Ammon's horn (tissue), 1 donor: Measurements from ENCODE around the gene FAAH.

Experiments used
- DNase-seq: peaks from one replicate; pipeline ENCODE4 v3.0.0-alpha.2; 2016; ENCODE audit warnings: low spot score

Gene FAAH

DNA sequence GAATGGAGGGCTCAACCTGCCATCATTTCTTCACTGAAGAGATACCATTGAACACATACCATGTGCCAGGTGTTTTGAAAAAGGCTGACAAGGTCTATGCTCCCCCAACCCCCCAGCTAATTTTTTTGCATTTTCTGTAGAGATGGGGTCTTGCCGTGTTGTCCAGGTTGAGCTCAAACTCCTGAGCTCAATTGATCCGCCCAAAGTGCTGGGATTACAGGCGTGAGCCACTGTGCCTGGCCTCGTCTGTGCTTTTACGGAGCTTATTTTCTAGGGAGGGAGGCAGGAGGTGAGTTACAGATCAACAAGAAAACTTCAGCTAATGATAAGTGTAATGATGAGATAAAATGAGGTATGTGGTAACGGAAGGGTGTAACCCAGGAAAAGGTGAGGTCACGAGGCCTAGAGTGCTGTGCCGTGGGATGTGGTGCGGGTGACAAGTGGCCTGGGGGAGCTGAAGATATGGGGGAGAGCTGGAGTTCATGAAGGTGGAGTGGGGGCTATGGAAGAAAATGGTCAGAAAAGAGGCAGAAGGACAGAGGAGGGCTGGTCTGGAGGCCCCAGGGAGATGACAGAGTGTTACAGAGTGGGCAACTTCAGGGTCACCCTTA is 28.2 kb downstream of the FAAH start:
- DNase-seq: no peak

DNA sequence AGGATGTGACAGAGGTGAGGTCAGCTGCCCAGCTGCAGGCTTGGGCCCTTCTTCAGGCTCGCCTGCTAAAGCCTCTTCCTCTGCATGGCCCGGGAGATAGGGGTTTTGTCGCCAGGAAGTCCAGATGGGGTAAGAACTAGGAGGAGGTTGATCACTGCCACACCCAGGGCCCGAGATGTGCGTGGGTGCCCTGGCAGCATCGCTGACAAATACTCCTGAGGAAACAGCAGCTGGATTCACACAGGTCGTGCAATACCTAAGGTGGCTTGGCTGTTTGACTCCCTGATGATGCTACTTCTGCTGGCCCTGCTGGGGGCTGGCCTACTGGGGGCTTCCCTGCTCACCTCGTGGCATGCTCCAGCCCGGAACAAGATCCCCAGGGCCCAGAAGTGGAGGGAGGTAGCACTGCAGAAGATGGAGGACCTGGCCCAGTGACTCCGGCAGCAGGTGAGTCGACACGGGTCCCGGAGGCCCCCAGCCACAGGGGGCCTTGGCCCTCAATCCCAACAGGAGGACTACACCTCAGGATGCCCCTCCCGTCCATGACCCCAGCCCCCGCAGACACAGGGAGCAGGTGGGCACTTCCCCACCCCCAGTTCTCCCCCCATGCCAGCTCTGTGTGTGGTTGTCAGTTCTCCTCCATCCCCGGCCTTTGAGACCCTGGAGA is 29.6 kb downstream of the FAAH start:
- no peak for DNase-seq

DNA sequence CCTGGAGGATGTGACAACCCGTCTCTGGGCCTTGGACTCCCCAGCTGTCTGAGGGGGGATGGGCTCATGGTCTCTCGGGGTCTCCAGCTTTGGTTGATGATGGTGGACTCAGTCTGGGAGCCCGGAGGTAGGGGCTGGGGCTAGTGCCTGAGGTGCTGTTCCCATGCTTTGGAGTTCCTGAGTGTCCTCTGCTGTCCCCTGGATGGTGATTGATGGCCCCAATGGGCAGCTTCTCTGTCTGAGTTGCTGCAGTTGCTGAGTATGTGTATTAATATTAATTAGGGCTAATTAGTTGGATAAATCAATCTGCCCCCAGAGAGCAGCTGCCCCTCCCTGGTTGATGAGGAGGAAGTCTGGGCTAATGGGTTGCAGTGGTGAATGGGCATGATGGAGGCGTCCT is 30.6 kb downstream of the FAAH start:
- DNase-seq: no peak

DNA sequence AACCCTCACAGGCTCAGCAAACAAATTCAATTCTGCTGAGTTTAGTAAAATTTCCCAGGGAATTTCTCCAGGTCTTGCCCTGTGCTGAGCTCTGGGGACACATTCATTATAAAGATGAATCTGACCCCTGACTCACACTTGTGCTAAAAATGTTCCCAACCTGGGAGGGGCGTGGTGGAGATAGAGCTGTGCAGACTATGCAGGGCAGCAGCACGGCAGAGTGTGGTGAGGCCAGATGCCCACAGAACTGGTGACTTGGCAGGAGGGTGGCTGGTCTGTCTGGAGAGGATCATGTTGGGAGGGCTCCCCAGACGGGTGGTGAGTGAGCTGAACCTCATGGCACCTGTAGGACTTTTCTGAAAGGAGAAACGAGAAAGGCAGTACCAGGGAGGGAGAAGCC is 31.6 kb downstream of the FAAH start:
- no peak for DNase-seq

DNA sequence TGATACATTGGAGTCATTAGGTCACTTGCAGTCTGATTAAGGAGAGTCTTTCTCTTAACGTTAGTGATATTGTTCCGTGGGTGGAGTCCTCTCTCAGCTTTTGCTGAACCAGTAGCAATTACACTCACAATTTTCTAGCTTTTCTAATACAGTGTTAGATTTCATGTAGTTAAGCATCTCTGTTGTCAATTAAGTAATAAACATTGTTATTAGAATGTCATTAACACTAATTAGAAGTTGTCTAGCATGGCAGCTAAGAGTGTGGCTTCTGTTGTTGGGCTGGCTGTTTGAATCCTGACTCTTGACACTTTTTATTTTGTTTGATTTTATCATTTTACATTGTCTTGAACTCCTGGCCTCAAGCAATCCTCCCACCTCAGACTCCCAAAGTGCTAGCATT is 33.4 kb downstream of the FAAH start:
- DNase-seq: no peak

DNA sequence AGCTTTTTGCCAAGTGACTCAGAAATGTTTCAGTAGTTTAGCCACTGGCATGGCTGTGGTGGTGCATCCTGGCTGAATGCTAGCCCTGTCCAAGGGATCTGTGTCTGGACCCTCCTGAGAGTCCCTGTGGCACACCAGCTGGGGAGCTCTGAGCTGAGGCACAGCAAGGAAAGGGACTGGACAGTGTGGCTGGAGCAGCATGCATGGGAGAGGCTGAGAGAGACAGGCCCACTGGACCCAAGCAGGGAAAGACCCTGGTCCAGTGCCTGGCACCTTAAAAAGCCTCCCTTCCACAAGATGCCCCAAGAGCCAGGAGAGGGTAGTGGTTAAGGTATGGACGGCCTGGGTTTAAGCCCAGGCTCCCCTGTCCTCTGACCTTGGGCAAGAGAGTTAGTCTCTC is 35.3 kb downstream of the FAAH start:
- no peak for DNase-seq

DNA sequence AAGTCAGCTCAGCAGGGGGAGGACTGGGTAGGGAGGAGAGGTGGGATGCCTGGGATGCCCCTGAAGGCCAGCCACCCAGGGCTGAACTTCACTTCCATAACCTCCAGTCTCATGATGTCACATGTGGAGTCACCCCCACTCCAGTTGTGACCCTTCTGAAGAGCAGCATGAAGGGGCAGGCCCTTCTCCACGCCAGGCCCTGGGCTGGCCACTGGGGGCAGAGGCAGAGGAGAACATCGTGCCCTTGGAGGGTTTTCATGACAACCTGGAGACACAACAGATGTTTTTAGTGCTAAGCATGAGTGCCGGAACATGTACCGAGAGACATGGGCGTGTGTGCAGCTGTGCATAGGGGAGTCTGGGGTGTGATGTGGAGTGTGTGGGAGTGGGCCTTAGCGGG is 37.6 kb downstream of the FAAH start:
- no peak for DNase-seq

DNA sequence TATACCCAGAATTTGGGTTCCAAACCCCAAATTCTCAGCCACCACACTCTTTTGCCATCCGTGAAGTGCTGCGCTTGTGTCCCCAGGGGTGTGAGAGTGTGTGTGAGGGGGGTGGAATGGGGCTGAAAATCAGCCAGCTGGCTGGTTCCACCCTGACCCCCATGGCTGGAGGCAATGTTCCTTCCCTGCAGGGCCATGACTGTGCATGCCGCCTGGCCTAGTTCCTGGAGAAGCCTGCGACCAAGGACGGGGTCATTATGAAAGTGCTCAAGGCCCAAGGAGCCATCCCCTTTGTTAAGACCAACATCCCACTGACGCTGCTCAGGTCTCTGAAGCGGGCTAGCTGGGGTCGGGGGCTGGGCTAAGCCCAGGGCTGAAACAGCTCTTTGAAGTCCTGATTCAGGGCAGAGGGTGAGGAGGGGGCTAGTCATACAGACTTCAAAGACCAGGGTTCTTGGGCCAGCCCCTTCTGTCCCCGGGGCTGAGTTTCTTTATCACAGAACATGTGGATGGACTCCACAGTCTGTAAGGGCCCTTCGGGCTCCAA is 38.7 kb downstream of the FAAH start:
- no peak for DNase-seq

DNA sequence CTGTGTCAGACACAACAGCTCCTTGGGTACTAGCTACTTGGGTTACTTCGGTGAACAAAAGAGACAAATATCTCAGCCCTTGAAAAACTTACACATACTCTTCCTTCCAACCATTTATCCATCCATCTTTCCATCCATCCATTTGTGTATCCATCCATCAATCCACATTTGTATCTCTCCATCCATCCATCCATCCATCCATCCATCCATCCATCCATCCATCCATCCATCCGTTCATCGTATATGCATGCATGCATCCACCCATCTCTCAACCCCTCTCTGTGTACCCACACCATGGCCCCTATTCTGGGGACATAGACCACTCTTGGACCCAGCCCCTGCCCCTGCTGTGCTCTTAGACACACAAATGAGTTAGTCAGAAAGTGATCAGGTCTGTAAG is 40.2 kb downstream of the FAAH start:
- DNase-seq: no peak

DNA sequence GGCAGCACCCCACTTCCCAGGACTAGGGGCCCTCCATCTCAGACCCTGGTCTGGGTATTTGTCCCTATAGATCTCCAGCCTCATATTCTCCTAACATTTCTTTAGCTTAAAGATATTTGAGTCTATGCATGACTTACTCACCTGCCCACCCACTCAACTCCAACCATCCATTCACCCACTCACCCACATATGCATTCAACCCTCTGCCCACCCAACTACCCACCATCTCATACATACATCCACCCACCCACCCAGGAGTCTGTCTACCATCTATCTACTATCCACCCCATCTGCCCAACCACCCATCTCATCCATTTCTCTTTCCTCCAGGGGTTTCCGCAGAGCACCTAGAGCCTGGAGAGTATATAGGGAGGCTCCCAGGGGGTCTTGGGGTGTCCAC is 42.7 kb downstream of the FAAH start:
- DNase-seq: no peak

DNA sequence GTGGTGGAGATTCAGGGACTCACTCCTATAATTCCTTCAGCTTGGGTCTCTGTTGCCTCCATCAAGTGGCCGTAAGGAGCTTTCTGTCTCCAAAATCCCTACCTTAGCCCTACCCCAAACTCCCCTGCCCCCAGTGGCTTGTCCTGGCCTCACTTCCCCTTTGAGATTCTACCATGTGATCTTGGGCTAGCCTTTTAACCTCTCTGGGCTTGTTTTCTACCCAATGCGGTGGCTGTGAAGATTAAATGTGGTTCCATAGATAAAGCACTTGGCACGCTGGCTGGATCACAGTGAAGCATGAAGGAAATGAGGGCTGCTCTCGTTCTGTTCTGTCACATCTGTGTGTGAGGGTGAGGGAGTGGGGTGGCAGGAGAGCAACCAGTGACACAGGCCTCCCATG is 43.6 kb downstream of the FAAH start:
- DNase-seq: no peak

DNA sequence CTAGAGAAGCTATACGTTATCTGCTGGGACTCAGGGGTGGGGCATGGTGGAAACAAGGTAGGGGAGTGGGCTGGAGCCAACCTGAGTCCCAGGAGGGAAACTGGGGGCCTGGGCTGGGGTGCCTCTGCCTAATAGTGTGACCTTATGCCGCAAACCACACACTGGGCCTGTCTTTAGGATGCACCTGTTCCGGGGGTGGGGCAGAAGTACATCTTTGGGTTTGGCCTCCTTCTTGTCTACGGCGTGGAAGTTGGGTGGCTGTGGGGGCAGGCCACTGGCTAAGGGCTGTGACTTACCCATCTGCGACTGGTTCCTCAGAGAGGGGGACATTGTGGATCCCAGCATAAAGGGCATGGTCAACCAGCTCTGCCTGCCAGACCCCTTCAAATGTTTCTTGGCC is 44.2 kb downstream of the FAAH start:
- DNase-seq: no peak

DNA sequence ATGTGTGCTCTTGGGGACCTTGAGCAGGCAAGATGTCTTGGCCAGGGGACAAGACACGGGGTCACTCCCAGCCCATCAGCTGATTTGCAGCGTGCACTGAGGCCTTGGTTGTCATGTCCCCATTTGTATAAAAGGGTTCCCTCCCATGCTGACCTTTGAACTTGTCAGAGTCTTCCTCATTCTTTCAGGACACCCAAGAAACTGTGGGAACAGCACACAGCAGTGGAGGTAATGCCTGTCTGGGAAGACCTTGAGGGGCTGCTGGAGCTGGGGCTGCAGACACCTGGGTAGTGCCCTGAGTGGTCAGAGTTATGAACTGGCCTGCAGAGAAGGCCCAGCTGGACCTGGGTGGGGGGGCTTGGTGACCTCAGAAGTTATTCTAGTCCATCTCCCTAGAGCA is 46.4 kb downstream of the FAAH start:
- DNase-seq: no peak

DNA sequence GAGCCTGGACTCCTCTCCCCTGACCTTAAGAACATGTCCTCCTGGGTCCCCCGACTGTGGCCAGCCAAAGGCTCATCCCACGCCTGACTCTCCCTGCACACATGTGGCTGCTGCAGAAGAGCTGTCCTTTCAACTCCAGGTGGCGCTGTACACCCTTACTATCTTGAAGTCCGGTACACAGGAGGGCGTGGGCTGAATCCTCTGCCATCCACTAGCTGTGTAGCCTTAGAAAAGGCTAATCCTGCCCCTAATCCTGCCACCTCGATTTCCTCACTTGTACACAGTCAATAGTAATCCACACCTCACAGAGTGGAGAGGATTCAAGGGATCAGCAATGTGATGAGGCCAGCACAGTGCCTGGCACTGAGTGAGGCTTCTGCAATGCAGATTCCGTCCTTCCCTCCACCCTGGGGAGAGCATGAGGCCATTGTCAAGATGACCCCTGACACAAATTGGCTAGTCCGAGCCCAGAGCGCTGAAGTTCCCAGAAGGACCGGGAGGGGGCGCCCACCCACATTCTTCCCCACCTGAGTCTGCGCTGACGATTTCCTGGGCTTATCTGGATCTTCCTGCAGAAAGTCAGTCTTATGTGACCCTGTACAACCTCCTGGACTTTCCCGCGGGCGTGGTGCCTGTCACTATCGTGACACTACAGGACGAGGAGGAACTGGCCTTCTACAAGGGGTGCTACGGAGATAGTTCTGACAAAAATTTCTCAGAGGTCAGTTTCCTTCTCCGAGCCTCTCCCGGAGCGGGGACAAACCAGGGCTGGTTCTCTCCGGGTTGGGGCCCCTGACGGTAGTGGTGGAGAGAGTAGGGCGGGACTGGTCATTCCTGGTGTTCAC is 48.4 kb downstream of the FAAH start:
- peak; percentile 58 for DNase-seq

DNA sequence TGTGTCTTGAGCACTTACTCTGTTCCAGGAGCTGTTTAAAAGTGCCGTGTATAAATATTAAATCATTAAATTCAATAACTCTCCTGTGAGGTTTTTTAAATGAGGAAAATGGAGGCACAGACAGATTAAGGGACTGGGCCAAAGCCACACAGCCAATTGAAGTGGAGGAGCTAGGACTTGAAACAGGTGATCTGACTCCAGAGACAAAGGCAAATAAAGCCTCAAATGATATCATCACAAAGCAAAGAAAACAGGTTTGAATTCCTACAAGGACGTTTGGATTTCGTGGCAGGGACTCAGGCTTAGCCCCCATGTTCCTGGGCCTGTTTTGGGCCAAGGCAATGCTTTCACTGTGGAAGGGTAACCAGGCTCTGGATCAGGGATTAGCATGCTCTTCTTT is 50.3 kb downstream of the FAAH start:
- no peak for DNase-seq

DNA sequence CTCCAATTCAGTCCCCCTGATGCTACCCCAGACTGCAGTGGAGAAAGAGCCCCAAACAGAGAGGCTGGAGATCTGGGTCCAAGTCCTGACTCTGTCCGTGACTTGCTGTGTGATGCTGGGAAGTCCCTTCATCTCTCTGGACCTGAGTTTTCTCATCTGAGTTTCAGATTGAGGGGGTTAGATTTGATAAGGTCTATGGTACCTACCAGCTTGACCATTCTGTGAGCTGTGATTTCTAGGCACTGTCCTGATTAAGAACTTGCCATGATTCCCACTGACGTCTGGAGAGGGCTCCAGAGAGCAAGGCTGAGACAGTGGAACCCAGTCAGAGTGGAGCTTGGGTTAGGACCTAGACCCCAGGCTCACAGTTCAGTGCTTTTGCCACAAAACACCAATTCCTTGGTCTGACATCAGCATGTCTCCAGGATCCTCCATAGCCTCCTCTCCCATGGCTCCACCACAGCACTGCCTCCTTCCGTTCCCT is 51.7 kb downstream of the FAAH start:
- no peak for DNase-seq

DNA sequence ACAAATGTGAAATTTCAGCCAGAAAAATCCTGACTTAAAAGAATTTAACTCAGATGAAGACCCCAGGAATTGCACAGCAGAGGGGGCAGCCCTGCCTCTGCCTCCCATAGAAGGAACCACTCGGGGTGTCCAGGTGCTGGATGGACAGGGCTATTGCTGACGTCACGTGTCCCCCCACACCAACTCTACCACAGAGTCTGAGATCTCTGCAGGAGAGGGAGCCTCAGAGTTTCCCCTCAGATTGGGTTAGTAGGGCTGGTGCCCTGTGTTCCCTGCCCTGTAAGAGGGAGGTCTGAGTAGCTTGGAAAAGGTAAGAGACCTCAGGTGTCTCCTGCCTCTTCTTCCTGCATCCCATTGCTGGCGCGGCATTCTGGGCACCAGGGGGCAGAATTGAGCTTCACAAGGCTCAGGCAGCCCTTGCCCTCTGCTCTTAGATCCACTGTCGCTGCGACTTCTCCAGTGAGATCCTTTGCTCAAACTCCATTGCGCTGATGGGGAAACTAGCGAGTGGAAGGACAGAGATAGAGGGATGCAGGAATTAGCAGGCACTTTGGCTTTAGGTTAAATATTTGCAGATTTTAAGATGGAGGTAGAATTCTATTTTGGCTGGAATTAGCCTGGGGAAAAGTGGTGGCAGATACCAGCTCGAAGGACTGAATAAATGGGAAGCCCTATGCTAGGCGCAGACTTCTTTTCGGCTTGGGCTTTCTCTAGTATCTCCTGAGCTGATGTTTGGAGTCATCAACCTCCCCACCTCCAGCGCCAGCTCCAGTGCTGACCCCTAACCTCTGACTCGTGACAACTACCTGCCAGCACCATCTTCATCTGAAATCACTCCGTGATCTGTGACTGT is 52.8 kb downstream of the FAAH start:
- peak; percentile 86 for DNase-seq

DNA sequence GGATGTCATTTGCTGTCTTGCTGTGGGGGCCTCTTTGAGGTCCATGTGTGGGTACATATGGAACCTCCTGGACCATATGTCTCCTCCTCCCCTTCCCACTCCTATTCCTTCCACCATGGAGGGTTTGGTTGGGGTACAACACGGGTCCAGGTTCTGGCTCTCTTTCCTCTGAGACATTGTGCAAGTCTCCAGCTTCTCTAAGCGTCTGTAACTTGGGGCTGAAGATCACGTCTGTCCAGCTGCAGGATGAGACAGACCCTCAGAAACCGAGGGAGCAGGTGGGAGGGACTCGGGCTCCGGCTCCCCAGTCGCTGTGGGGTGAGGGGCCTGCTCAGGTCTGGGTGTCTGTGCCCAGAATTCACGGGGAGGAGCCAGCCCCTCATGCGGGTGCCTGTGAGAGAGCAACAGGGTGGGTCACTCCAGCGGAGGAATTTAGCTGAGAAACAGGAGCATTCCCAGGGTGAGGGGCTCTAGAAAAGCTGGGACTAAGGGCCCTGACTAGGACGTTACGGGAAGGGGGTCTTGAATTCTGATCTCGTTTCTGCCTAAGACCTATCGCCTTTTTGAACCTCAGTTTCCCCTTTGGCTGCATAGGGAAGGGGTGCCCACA is 53.5 kb downstream of the FAAH start:
- DNase-seq: no peak

DNA sequence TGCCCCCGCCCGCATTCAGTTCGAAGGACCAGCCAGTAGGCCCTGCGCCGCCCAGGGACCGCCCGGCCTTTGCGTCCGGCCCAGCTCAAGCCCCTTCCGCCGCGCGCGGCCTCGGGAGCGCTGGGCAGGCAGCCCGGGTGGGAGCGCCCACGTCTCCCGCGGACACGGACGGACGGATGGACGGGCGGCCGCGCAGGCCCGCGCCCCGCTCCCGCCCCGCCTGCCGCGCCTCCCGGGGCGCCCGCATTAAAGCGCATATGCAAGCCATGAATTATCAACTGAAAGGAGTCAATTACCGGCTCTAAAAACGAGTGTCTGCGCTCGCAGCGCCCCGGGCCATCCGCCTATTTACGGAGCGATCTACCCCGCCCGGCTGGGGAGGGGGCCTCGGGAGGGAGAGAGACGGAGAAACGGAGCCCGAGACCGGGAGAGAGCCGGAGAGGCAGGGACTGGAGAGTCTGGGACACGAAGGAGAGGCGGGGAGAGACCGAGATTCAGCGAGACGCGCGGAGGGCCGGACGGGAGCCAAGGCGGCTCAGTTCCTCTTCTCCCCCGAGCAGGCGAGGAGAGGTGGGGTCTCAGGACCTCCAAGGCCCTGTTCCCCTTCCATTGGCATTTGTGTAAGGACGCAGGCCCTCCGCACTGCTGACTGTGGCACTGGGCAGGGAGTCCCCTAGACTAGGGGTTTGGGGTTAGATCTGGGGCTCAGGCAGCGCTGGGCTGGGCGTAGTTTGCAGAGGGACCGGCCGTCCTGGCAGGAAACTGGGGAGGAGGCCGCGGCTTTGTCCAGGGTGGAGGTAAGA is 54.2 kb downstream of the FAAH start:
- no peak for DNase-seq
